Pulmonary artery endothelial cell (primary cell): ENCODE data around the gene U2AF1L4. TPM values are rescaled to one million over a fixed set of nuclear protein-coding genes. Genes with fewer than 3 reads are reported as not detected.
"Not testable (repeated sequence)": the region's sequence is repeated elsewhere in the genome, so short reads cannot be mapped to it uniquely, and the experiment has no call there.

Experiments used
- DNase-seq: peaks from one replicate; pipeline ENCODE4 v3.0.0-alpha.2; 2011; ENCODE audit warnings: low read depth, low spot score
- total RNA-seq: library from RNA; depleted of rRNA; stranded (reverse); fragments of >200 nt; gene quantifications from 2 replicates; pipeline ENCODE4 v1.2.3, GENCODE V29; 2014

Gene U2AF1L4
- total RNA-seq, 1 donor from 2014 or later, result 2.0 TPM

DNA sequence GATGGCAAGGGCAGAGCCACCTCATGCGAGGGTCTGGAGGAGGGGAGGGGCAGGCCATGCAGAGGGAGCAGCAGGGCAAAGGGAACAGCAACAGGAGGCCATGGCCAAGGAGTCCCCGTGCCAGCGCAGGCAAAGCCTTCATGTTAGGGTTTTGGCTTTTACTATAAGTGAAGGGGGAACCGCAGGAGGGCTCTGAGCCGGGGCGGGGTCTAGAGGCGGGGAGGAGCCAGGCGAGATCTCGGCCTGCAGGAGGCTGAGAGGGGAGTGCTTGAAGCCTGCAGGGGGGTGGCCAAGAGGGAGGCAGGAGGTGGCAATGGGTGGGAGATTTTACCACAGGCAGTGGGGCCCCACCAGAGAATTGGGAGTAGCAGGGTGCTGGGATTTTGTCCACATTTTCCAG lies 36.4 kb upstream of the U2AF1L4 start:
- no peak for DNase-seq

DNA sequence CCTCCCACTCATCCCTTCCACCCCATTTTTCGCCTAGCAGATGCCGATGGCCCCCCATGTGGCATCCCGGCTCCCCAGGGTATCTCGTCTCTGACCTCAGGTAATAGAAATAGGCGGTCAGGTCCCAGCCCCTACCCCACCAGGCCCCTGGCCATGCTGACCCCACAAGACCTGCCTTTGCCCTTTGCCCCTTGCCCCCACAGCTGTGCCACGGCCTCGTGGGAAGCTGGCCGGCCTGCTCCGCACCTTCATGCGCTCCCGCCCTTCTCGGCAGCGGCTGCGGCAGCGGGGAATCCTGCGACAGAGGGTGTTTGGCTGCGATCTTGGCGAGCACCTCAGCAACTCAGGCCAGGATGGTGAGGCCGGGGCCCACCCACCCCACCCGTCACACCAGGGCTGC lies 35.5 kb upstream of the U2AF1L4 start:
- no peak for DNase-seq

DNA sequence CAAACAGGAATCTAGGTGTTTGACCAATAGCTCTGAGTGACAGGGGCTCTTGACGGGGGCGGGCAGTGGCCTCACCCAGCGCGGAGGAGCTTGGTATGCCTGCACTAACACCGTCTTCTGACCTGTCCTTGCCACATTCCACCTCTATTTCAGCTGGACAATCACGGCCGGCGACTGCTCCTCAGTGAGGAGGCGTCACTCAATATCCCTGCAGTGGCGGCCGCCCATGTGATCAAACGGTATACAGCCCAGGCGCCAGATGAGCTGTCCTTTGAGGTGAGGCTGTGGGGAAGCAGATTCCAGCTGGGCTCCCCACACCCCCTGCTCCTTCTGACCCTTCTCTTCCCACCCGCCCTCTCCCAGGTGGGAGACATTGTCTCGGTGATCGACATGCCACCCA lies 34.8 kb upstream of the U2AF1L4 start:
- no peak for DNase-seq

DNA sequence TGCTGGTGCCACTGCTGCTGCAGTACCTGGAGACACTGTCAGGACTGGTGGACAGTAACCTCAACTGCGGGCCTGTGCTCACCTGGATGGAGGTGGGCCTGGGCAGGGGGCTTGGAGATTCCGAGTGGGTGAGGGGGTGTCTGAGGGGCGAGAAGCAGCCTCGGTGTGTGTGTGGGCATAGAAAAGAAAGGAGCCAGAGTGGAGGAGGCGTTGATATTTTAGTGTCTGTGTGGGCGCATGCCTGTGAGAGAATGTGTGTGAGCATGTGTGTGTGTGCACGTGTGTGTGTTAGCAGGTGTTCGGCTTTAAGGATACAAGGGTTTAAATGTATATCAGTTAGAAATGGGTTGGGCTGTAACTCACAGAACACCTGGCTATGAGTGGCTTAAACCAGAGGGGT lies 33.8 kb upstream of the U2AF1L4 start:
- DNase-seq, result no peak

DNA sequence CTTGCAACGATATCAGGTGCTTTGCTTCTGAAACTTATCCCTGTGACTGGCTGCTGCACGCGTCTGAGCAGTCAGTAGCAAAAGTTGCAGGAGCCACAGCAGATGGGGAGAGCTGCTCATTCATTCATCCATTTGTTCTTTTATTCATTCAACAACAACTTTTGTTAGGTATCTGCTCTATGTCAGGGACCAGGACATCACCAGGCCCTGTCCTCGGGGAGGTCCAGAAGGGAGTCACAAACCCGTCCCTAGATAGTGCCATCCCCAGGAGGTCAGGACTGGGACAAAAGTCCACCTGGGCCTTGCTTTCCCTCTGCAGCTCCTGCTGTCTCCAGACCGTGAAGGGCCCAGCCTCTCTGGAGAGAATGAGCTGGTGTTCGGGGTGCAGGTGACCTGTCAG lies 32.7 kb upstream of the U2AF1L4 start:
- DNase-seq, result no peak

DNA sequence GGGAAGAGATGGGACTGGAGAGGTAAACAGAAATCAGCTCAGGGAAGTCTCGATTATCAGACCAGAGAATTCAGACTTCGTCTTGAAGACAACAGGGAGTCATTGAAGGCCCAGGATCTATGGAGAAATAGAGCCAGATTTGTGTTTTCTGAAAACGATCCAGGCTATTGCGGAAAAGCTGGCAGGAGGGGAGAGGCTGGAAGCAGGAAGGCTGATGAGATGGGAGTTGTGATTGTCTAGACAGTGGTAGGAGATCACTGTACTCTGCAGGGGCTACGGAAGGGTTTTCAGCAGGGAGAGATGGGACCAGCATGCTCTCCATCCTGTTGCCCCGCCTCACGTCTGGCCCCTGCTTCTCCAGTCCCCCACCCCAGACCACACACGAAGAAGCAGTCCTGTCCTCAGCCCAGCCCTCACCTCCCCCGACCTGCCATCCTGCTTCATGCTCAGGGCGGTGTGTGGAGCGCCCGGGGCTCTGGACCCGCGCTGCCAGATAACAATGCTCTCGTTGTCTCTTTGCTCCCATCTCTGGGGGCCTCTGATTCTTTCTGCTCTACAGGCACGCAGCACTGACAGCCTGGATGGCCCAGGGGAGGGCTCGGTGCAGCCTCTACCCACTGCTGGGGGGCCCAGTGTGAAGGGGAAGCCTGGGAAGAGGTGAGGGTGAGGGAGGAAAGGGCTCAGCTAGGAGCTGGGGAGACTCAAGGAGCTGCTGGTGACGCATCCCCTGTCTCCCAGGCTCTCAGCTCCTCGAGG lies 32.0 kb upstream of the U2AF1L4 start:
- no peak for DNase-seq

DNA sequence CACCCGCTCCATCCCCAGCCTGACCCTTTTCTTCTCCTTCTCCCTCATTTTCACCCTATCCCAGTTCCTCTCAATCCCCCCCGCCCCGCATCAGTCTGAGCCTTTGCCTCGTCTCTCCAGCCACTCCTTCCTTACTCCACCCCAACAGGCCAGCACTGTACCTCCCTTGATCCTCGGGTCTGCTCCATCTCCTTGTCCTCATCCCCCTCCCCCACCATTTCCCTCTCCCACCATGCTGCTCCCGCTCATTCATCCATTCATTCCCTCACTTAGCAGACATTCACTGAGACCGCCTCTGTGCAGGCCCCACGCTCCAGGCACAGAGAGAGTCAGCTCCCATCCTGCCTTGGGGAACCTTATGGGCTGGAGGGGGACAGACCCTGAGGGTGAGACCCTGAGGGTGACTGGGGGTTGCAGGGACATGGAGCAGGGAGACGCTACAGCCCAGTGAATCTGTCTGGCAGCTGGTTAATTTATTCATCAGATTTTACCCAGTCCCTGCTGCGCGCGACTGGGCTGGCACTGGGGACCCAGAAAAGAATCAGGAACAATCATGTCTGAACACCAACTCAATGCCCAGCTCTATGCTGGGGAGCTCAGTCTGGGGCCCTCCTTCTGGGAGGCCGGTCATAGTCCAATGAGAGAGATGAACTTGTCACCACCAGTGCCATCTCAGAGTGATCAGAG lies 31.0 kb upstream of the U2AF1L4 start:
- DNase-seq, result no peak

DNA sequence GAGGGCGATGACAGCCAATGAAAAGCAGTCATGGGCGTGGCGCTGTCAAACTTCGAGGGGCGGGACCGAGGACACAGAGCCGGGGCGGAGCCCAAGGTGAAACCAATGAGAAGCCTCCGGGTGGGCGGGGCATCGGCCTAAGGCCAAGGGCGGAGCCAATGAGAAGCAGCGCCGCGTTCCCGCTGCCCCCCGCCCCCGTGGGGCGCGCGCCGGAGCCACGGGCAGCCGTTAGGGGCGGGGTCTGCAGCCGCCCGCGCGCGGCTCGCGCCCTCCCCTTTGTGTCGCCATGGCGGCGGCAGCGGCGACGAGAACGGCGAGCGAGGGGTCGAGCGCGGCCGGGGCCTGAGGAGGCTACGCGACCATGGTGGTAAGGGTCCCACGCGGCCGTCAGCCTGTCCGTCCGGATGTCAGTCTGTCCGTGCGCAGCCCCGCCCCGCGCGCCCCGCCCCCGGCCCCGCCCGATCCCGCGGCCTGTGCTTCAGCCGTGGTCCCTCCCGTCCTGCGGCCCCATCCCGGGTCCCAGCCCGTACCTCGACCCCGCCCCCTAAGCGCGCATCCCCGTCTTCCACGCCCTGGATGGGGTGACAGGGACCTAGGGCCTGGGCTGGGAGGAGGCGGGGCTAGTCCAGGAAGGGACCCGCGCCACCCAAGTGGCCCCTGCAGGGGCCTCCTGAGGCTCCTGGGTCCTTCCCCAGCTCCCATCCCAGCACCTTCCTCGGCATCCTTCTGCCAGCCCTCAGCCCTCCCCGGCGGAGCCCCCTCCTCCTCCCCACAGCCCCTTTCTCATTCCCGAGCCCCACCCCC lies 30.3 kb upstream of the U2AF1L4 start, which contains the start of gene ARHGAP33:
TSS of gene ARHGAP33 (plus strand) at position 267 of the 804 bp plus-strand sequence. CDS start at position 362, 95 bp downstream.
- peak; percentile 78 for DNase-seq

DNA sequence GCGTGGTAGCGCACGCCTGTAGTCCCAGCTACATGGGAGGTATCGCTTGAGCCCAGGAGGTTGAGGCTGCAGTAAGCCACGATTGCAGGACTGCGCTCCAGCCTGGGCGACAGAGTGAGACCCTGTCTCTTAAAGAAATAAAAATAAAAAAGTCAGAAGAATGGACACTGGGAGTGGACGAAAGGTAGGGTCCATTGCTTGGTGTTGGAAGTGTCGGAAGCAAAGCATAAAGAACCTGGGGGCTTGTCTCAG lies 29.8 kb upstream of the U2AF1L4 start:
- no peak for DNase-seq

DNA sequence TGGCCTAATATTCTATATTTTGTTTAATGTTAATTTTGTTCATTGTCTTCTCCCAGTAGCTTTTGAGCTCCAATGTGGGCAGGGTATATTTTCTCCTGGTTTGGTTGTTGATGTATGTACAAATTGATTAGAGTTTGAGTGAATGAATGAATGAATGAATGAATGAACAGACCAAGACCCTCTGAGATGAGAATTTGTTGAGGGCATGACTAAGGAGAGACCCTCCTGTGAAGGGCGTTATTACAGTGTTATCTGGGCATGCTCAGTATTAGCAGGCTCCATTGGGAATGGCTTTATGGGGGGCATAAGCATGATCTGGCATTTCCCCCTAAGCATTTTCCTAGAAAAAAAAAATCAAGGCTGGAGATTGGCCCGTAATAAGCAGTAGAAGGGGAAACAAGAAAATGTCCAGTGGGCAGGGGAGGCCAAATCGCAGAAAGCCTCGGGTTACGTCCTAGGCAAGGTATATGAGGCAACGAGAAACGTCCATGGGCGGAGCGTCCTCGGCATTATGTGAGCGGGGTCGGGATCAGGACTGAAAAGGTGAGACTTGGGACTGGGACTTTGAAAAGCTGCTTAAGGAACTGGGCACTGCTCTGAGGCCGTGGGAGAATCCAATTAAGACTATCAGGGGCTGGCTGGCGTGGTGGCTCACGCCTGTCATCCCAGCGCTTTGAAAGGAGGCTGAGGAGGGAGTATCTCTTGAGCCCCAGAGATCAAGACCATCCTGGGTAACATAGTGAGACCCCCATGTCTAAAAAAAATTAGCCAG lies 29.2 kb upstream of the U2AF1L4 start:
- DNase-seq, result no peak

DNA sequence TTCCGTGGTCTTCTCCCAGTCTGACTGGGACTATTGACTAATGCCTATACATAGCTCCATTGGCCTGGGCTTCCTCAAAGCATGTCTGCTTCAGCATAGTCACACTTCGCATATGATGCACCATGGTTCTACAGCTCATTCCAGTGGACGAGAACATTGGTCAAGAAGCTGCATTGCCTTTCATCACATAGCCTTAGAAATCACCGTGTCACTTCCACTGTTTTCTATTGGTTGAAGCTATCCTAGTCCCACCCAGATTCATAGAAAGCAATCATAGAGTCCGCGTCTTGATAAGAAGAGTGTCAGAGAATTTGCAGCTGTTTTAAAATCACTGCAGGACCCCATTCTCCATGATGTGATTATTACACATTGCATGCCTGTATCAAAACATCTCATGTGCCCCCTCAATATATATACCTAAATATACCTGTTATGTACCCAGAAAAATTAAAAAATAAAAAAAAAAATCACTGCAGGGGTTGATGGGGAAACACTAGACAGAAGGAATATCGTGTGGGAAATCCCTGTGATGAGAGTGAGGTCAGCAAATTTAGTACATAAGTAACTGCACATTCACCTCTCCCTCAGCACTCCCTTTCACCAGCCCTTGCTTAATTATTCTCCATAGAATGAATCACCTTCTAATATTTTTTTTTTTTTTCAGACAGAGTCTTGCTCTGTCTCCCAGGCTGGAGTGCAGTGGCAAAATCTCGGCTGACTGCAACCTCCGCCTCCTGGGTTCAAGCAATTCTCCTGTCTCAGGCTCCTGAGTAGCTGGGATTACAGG lies 28.0 kb upstream of the U2AF1L4 start:
- no peak for DNase-seq

DNA sequence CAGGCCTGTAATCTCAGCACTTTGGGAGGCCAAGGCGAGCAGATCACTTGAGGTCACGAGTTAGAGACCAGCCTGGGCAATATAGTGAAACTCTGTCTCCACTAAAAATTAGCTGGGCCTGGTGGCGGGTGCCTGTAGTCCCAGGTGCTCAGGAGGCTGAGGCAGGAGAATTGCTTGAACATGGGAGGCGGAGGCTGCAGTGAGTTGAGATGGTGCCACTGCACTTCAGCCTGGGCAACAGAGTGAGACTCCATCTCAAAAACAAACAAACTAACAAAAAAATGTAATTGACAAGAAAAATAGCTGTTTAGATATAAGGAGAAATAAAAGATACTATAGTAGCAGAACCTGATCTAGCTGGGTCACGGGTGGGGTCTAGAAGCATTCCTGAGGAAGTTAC lies 27.1 kb upstream of the U2AF1L4 start:
- DNase-seq, result not testable (repeated sequence)

DNA sequence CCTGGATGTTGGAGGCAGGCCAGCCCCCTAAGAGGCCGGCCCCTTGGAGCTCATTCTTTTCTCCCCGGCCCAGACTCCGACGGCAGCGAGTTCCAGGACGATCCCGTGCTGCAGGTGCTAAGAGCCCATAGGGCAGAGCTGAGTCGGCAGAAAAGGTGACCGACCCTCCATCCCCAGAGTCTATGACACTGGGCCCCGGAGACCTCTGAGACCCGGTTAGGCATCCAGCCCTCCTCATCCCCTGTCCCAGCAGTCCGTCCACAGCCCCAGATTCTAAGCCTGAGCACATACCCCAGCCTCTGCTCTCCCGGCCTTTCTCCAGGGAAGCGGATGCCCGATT lies 22.8 kb upstream of the U2AF1L4 start:
- DNase-seq, result no peak

DNA sequence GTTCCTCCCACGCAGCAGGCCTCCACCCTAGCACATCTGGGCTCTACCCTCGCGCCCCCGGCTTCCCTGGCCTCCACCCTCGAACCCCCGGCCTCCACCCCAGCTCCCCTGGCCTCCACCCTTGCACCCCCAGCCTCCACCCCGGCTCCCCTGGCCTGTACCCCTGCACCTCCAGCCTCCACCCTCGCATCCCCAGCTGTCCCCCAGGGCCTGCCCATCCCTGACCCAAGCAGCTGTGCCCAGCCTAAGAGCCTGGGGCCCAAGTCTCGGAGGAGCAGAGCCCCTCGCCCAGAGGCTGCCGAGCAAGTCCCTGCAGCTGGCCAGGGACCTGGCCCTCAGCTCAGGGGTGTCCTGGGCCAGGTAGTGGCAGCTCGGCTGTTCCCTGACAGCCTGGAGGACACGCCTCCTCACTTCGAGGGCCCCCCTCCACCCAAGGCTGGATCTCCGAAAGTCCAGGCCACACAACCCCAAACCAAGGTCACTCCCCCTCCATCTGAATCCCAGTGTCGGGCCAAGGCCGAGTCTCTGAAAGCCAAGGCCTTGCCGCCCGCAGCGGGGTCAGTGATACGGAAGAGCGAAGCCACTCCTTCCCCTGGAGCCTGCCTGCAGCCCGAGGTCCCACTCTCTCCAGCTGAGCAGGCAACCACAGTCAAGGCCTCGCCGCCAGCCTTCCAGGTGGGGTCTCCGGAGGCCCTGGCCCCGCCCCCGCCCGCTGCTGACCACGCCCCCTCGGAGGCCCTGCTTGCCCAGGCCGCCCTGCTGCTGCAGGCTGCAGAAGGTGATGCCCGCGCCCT lies 22.3 kb upstream of the U2AF1L4 start:
- DNase-seq, result no peak

DNA sequence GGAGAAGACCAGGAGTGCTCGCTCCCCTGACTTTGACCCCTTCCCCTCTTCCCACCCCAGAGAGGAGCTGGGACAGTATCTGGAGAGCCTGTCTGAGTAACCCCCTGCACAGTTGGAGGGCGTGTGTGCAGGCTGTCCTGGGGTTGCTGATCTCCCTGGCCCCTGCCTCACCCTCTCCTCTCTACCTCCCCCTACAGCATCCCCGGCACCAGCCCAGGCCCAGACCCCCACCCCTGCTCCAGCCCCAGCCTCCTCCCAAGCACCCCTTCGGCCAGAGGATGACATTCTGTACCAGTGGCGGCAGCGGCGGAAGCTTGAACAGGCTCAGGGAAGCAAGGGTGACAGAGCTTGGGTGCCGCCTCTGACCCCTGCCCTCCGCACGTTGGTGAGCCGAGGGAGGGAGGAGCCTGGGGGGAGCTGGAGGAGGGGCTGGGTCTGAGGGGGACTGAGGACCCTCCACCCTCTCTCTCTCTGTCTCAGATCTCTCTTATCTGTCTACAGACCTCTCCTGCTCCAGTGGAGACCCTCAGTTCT lies 21.4 kb upstream of the U2AF1L4 start:
- no peak for DNase-seq

DNA sequence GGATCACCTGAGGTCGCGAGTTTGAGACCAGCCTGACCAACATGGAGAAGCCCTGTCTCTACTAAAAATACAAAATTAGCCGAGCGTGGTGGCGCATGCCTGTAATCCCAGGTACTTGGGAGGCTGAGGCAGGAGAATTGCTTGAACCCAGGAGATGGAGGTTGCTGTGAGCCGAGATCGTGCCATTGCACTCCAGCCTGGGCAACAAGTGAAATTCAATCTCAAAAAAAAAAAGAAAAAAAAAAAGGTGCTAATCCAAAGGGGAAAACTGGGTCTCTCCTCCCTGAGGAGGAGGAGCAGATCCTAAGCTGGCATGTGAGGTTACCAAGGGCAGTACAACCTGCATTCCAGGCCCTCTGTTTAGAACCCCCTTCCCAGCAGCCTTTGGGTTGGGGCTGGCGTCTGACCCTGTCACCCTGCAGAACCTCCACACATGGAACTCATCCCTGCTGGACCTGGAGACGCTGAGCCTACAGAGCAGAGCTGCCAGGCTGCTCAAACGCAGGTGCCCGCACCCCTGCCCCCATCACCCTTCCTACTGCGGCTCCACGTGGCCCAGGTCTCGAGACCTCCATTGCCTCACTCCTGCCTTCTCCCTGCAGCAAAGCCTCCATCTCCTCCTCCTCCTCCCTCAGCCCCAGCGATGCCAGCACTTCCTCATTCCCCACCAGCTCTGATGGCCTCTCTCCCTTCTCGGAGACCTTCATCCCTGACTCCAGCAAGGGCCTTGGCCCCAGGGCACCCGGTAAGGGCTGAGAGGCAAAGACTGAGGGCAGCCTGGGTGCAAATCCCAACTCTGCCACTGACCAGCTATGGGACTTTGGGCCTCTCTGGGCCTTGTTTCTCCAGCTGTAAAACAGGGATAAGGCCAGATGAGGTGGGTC lies 19.5 kb upstream of the U2AF1L4 start:
- DNase-seq, result no peak

DNA sequence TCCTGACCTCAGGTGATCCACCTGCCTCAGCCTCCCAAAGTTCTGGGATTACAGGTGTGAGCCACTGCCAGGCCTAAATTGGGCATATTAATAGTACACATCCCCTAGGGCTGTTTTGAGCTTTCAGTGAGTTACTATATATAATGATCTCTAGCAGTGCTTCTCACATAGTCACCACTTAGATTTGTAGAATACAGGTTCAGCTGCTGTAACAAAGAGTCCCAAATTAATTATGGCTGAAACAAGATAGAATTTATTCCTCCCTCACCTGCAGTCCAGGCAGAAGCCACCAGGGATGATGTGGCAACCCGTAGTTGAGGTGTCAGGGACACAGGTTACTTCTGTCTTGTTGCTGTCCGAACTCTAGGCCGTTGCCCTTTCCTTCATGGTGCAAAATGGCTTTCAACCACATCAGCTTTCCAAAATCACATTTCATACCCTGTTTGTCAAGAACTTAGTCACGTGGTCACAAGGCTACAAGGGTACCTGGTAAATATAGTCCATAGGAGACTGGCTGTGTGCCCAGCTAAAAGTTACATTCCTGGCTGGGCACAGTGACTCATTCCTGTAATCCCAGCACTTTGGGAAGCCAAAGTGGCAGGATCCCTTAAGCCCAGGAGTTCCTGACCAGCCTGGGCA lies 15.6 kb upstream of the U2AF1L4 start:
- no peak for DNase-seq

DNA sequence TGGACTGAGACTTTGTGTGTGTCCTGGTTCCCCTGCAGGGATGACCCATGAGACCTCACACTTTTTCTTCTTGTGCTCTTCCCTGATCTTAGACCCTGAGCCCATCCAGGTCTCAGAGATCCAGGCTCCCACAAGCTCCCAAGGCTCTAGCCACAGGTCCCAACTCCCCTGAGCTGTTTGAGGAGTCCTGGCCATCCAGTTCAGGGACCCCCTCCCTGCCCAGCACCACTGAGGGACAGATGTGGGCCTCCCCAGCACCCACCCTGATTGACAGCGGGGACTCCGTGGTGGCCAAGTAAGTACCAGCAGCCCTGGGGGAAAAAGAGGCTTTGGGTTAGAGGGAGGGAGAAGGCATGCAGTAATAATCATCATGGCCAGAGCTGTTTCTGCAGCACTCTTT lies 14.5 kb upstream of the U2AF1L4 start:
- DNase-seq, result no peak
